ENCODE results near the gene FOXP4. TPM values are rescaled to one million over a fixed set of nuclear protein-coding genes. Genes with fewer than 3 reads are reported as not detected.

Gene FOXP4
- total and polyA plus RNA-seq, 2 of the 13 experiments (the other 11 are each of a cell fraction or from before 2014, with no cell fraction given), result 11.0 to 12.4 TPM

- TF ChIP-seq ZMYM3 (CRISPR knock-in tag; IDR thresholded peaks at IDR 0.05) (no peak), HMGA1 (CRISPR knock-in tag; conservative IDR thresholded peaks at IDR 0.05) (no peak), TSC22D2 (CRISPR knock-in tag; IDR thresholded peaks at IDR 0.05; ENCODE audit: borderline replicate concordance) (no peak), PBX3 (CRISPR knock-in tag; IDR thresholded peaks at IDR 0.05; ENCODE audit: borderline replicate concordance) (no peak), MTF2 (CRISPR knock-in tag; IDR thresholded peaks at IDR 0.05; ENCODE audit: borderline replicate concordance) (no peak), ZFP82 (CRISPR knock-in tag; IDR thresholded peaks at IDR 0.05; ENCODE audit: borderline replicate concordance) (peak; percentile 28; the same call in 1 of the 2 replicates), HOXA7 (CRISPR knock-in tag; IDR thresholded peaks at IDR 0.05) (no peak), RFXAP (CRISPR knock-in tag; IDR thresholded peaks at IDR 0.05; ENCODE audit: borderline replicate concordance) (0 out of 2 replicates have a peak, but pooled peaks have one; percentile 17), PAX8 (CRISPR knock-in tag; IDR thresholded peaks at IDR 0.05; ENCODE audit: borderline replicate concordance) (no peak), ZNF746 (CRISPR knock-in tag; IDR thresholded peaks at IDR 0.05) (no peak), CTCF (CRISPR knock-in tag; IDR thresholded peaks at IDR 0.05) (no peak), ZNF672 (CRISPR knock-in tag; IDR thresholded peaks at IDR 0.05) (no peak), ZBTB2 (CRISPR knock-in tag; IDR thresholded peaks at IDR 0.05; ENCODE audit: low read depth) (0 out of 2 replicates have a peak, but pooled peaks have one; percentile 4), ZNF563 (CRISPR knock-in tag; IDR thresholded peaks at IDR 0.05) (peak; percentile 34; the same call in 1 of the 2 replicates), MAZ (IDR thresholded peaks at IDR 0.05; ENCODE audit: borderline replicate concordance, low read depth, low read length) (no peak), MAZ (CRISPR knock-in tag; IDR thresholded peaks at IDR 0.05; ENCODE audit: low read depth) (peak; percentile 9; the same call in 1 of the 2 replicates), HOXA3 (CRISPR knock-in tag; IDR thresholded peaks at IDR 0.05) (no peak)
- TF ChIP-seq, protein P1, sequence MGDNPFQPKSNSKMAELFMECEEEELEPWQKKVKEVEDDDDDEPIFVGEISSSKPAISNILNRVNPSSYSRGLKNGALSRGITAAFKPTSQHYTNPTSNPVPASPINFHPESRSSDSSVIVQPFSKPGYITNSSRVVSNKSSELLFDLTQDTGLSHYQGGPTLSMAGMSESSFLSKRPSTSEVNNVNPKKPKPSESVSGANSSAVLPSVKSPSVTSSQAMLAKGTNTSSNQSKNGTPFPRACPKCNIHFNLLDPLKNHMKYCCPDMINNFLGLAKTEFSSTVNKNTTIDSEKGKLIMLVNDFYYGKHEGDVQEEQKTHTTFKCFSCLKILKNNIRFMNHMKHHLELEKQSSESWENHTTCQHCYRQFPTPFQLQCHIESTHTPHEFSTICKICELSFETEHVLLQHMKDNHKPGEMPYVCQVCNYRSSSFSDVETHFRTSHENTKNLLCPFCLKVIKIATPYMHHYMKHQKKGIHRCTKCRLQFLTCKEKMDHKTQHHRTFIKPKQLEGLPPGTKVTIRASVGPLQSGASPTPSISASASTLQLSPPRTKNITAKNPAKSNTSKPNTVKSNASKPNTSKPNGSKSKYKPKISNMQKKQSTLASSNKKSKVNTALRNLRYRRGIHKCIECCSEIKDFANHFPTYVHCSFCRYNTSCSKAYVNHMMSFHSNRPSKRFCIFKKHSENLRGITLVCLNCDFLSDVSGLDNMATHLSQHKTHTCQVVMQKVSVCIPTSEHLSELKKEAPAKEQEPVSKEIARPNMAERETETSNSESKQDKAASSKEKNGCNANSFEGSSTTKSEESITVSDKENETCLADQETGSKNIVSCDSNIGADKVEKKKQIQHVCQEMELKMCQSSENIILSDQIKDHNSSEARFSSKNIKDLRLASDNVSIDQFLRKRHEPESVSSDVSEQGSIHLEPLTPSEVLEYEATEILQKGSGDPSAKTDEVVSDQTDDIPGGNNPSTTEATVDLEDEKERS (CRISPR knock-in tag; IDR thresholded peaks at IDR 0.05), result no peak
- TF ChIP-seq, protein P2, sequence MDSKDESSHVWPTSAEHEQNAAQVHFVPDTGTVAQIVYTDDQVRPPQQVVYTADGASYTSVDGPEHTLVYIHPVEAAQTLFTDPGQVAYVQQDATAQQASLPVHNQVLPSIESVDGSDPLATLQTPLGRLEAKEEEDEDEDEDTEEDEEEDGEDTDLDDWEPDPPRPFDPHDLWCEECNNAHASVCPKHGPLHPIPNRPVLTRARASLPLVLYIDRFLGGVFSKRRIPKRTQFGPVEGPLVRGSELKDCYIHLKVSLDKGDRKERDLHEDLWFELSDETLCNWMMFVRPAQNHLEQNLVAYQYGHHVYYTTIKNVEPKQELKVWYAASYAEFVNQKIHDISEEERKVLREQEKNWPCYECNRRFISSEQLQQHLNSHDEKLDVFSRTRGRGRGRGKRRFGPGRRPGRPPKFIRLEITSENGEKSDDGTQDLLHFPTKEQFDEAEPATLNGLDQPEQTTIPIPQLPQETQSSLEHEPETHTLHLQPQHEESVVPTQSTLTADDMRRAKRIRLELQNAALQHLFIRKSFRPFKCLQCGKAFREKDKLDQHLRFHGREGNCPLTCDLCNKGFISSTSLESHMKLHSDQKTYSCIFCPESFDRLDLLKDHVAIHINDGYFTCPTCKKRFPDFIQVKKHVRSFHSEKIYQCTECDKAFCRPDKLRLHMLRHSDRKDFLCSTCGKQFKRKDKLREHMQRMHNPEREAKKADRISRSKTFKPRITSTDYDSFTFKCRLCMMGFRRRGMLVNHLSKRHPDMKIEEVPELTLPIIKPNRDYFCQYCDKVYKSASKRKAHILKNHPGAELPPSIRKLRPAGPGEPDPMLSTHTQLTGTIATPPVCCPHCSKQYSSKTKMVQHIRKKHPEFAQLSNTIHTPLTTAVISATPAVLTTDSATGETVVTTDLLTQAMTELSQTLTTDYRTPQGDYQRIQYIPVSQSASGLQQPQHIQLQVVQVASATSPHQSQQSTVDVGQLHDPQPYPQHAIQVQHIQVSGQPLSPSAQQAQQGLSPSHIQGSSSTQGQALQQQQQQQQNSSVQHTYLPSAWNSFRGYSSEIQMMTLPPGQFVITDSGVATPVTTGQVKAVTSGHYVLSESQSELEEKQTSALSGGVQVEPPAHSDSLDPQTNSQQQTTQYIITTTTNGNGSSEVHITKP (CRISPR knock-in tag; IDR thresholded peaks at IDR 0.05; ENCODE audit: low read depth), result no peak
Observed at GRCh38 chr6:41546475-41546865, 289 bp downstream of the FOXP4 start (continued).

Data from HepG2 (cell line).